Mucosa of descending colon (tissue), 3 donors: ENCODE measurements around the gene MTHFS. TPM values are rescaled to one million over a fixed set of nuclear protein-coding genes. Genes with fewer than 3 reads are reported as not detected.

Experiments
- ATAC-seq: fragments of 200-7000 bp; cut with Tn5 transposase; one replicate; pipeline ENCODE4 v1.9.1; 2020; ENCODE audit warnings: mild to moderate bottlenecking, moderate library complexity
- DNase-seq, 3 donors: peaks; one replicate each; pipeline ENCODE4 v3.0.0-alpha.2; 2020
- H3K36me3 ChIP-seq: fragments of 200-600 bp; one replicate; pipeline ENCODE4 v1.8.0; 2021; ENCODE audit warnings: low read depth, mild to moderate bottlenecking
- H3K4me1 ChIP-seq: fragments of 200-600 bp; one replicate; pipeline ENCODE4 v1.8.0; 2021; ENCODE audit warnings: low read depth, mild to moderate bottlenecking
- H3K4me3 ChIP-seq: fragments of 200-600 bp; one replicate; pipeline ENCODE4 v1.8.0; 2021; ENCODE audit warnings: mild to moderate bottlenecking
- H3K9me3 ChIP-seq: fragments of 200-600 bp; one replicate; pipeline ENCODE4 v1.8.0; 2021; ENCODE audit warnings: mild to moderate bottlenecking
- intact Hi-C, 2 donors: fragments of 100-400 bp; cut with DNase I in 1 of 2; cut with micrococcal nuclease in 1 of 2; formaldehyde crosslinking; loops; one replicate each; pipeline versions ENCODE4 v1.11.0 to v1.11.1; 2022; cut with DNase I, micrococcal nuclease
- total RNA-seq, 3 donors: library from RNA; stranded (reverse); fragmentation: NEBNext Ultra II Directional in 2 of 3; extraction: Animal tissue kit (Norgen Biotek cat#: 25700) in 2 of 3; gene quantifications; one replicate each; pipeline versions ENCODE4 v1.2.1 to v1.2.4, GENCODE V29; 2021 to 2023
- TF ChIP-seq, protein P1 (sequence below): fragments of 200-600 bp; IDR thresholded peaks from one replicate; pipeline ENCODE4 v1.8.0; 2022; ENCODE audit warnings: antibody characterized with exemption, mild to moderate bottlenecking
- donor health status: DM: no; HTN: no; CAD: no; lungs with moderate emphysema.
- donor health status: DM: no; HTN: no; CAD: no.
- donor health status: DM: no; HTN: yes; CAD: no.

MTHFS gene
- total RNA-seq, 3 donors from 2014 or later = 16.7 to 27.0 (median 19.2) TPM

GRCh38 chr15:79886124-79886523 is 10.7 kb downstream of the MTHFS start:
- intact Hi-C loops = no loop called here
- TF ChIP-seq, protein P1, sequence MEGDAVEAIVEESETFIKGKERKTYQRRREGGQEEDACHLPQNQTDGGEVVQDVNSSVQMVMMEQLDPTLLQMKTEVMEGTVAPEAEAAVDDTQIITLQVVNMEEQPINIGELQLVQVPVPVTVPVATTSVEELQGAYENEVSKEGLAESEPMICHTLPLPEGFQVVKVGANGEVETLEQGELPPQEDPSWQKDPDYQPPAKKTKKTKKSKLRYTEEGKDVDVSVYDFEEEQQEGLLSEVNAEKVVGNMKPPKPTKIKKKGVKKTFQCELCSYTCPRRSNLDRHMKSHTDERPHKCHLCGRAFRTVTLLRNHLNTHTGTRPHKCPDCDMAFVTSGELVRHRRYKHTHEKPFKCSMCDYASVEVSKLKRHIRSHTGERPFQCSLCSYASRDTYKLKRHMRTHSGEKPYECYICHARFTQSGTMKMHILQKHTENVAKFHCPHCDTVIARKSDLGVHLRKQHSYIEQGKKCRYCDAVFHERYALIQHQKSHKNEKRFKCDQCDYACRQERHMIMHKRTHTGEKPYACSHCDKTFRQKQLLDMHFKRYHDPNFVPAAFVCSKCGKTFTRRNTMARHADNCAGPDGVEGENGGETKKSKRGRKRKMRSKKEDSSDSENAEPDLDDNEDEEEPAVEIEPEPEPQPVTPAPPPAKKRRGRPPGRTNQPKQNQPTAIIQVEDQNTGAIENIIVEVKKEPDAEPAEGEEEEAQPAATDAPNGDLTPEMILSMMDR = no peak
- ATAC-seq = no peak
- H3K36me3 ChIP-seq = no peaks in the 10 kb centered on the region
- H3K4me3 ChIP-seq = no peak overlapping the region
- DNase-seq = no peak
- no peaks in the 10 kb centered on the region for H3K9me3 ChIP-seq
- no peaks in the 10 kb centered on the region for H3K4me1 ChIP-seq

- no peak for ATAC-seq
- TF ChIP-seq, protein P1 = no peak
- Histone ChIP-seq H3K4me3 (no peak overlapping the region), H3K9me3 (peaks cover 4% of the 10 kb centered on the region), H3K36me3 (no peaks in the 10 kb centered on the region), H3K4me1 (no peaks in the 10 kb centered on the region)
- DNase-seq = no peak
- intact Hi-C loops = no loop called here
These were observed 12.6 kb downstream of the MTHFS start for GRCh38 chr15:79884204-79884596.

- intact Hi-C loops = no loop called here
- no peak for ATAC-seq
- Histone ChIP-seq H3K4me1 (no peaks in the 10 kb centered on the region), H3K4me3 (no peak overlapping the region), H3K36me3 (no peaks in the 10 kb centered on the region), H3K9me3 (peaks cover 9% of the 10 kb centered on the region)
- no peak for DNase-seq
- TF ChIP-seq, protein P1 = no peak
These were observed 13.1 kb downstream of the MTHFS start for GRCh38 chr15:79883579-79884203.

- intact Hi-C loops = no loop called here
- TF ChIP-seq, protein P1 = no peak
- ATAC-seq (no peak), DNase-seq (no peak)
- H3K9me3 ChIP-seq = peaks cover 29% of the 10 kb centered on the region
- H3K4me1 ChIP-seq = no peaks in the 10 kb centered on the region
- H3K36me3 ChIP-seq = no peaks in the 10 kb centered on the region
- H3K4me3 ChIP-seq = no peak overlapping the region
These were observed 15.1 kb downstream of the MTHFS start for GRCh38 chr15:79881668-79882067.

- no peak for ATAC-seq
- Histone ChIP-seq H3K36me3 (no peaks in the 10 kb centered on the region), H3K4me1 (no peaks in the 10 kb centered on the region), H3K9me3 (peaks cover 34% of the 10 kb centered on the region), H3K4me3 (no peak overlapping the region)
- TF ChIP-seq, protein P1 = no peak
- intact Hi-C loops = no loop called here
- DNase-seq = no peak
These were observed 15.6 kb downstream of the MTHFS start for GRCh38 chr15:79881254-79881653.
